ENCODE data around the gene USP2.

DNA sequence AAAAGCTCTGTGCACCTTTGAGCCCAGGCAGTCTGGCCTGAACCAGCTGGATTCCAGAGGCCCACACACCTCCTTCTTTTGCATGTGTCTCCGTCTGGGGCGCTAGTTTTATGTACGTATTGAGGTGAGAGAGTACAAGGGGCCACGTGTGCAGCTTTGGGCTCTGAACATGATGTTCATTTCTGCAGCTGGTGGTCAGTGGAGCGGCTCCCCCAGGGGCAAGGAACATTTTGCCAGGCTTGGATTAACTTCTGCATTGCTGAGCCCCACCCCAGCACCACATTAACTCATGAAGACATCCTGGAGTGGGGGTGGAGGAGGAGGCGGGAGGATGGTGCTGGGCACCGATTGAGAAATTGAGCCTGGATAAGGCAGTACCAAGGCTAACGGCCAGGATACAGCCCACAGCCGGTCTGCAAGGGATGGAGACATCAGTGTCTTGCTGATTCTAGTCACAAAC is 13.8 kb downstream of the USP2 start:
- TF ChIP-seq EZH2 (IDR thresholded peaks at IDR 0.05; ENCODE audit: insufficient read depth, low read length): no peak
- TF ChIP-seq, protein P1, sequence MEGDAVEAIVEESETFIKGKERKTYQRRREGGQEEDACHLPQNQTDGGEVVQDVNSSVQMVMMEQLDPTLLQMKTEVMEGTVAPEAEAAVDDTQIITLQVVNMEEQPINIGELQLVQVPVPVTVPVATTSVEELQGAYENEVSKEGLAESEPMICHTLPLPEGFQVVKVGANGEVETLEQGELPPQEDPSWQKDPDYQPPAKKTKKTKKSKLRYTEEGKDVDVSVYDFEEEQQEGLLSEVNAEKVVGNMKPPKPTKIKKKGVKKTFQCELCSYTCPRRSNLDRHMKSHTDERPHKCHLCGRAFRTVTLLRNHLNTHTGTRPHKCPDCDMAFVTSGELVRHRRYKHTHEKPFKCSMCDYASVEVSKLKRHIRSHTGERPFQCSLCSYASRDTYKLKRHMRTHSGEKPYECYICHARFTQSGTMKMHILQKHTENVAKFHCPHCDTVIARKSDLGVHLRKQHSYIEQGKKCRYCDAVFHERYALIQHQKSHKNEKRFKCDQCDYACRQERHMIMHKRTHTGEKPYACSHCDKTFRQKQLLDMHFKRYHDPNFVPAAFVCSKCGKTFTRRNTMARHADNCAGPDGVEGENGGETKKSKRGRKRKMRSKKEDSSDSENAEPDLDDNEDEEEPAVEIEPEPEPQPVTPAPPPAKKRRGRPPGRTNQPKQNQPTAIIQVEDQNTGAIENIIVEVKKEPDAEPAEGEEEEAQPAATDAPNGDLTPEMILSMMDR (IDR thresholded peaks at IDR 0.05; ENCODE audit: insufficient read depth, low read depth, low read length): no peak
